ENCODE results near the gene USP34.

GRCh38 chr2:61141151-61141550, 329.7 kb downstream of the USP34 start:
- no peak for TF ChIP-seq REST (IDR thresholded peaks at IDR 0.05; ENCODE audit: low read depth)
- TF ChIP-seq USF1 (IDR thresholded peaks at IDR 0.05) = no peak
- no peak for TF ChIP-seq CEBPB (IDR thresholded peaks at IDR 0.05)
- TF ChIP-seq TCF12 (IDR thresholded peaks at IDR 0.05; ENCODE audit: low read depth) = no peak
- TF ChIP-seq RAD21 (IDR thresholded peaks at IDR 0.05; ENCODE audit: low read depth) = no peak

Measured in Ishikawa (cell line).